Loucy (cell line): ENCODE results near the gene PRDM5.

Experiments used
- EZH2phosphoT487 ChIP-seq: fragments of 200-600 bp; IDR thresholded peaks from 2 replicates; pipeline ENCODE4 v1.6.1; 2018; ENCODE audit warnings: antibody characterized with exemption, mild to moderate bottlenecking, moderate library complexity, borderline replicate concordance
- TF ChIP-seq, protein P1 (sequence below): fragments of 200-600 bp; sonication (generic); conservative IDR thresholded peaks from 2 replicates; pipeline ENCODE4 v1.5.1; 2014; ENCODE audit warnings: mild to moderate bottlenecking, antibody characterized with exemption, low read length

GRCh38 chr4:120819805-120820437 is 102.6 kb downstream of the PRDM5 start:
- TF ChIP-seq, protein P1, sequence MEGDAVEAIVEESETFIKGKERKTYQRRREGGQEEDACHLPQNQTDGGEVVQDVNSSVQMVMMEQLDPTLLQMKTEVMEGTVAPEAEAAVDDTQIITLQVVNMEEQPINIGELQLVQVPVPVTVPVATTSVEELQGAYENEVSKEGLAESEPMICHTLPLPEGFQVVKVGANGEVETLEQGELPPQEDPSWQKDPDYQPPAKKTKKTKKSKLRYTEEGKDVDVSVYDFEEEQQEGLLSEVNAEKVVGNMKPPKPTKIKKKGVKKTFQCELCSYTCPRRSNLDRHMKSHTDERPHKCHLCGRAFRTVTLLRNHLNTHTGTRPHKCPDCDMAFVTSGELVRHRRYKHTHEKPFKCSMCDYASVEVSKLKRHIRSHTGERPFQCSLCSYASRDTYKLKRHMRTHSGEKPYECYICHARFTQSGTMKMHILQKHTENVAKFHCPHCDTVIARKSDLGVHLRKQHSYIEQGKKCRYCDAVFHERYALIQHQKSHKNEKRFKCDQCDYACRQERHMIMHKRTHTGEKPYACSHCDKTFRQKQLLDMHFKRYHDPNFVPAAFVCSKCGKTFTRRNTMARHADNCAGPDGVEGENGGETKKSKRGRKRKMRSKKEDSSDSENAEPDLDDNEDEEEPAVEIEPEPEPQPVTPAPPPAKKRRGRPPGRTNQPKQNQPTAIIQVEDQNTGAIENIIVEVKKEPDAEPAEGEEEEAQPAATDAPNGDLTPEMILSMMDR: no peak
- TF ChIP-seq EZH2phosphoT487: no peak
